Left lung (tissue), 10 donors: Measurements from ENCODE around the gene CASZ1. TPM values are rescaled to one million over a fixed set of nuclear protein-coding genes. Genes with fewer than 3 reads are reported as not detected.

Source experiments
- ATAC-seq: fragments of 200-7000 bp; cut with Tn5 transposase; one replicate; pipeline ENCODE4 v1.9.1; 2020; ENCODE audit warnings: moderate library complexity
- DNase-seq, 4 donors: peaks; one replicate each; pipeline ENCODE4 v3.0.0-alpha.2; 2013 to 2020
- H3K27ac ChIP-seq, 2 donors: fragments of 200-600 bp; sonication (generic) in 1 of 2; one replicate each; pipeline versions ENCODE4 v1.5.0 to v1.8.0; 2020 to 2021
- H3K27me3 ChIP-seq, 2 donors: fragments of 200-600 bp; sonication (generic) in 1 of 2; one replicate each; pipeline versions ENCODE4 v1.5.0 to v1.8.0; 2020 to 2021
- H3K36me3 ChIP-seq, 2 donors: fragments of 200-600 bp; sonication (generic) in 1 of 2; one replicate each; pipeline versions ENCODE4 v1.5.0 to v1.8.0; 2020 to 2021
- H3K4me1 ChIP-seq, 2 donors: fragments of 200-600 bp; one replicate each; pipeline ENCODE4 v1.8.0; 2021
- H3K4me3 ChIP-seq, 2 donors: fragments of 200-600 bp; sonication (generic) in 1 of 2; one replicate each; pipeline versions ENCODE4 v1.5.0 to v1.8.0; 2020 to 2021; ENCODE audit warnings: mild to moderate bottlenecking in 1 of 2
- H3K9me3 ChIP-seq, 2 donors: fragments of 200-600 bp; sonication (generic) in 1 of 2; one replicate each; pipeline versions ENCODE4 v1.5.0 to v1.8.0; 2020 to 2021
- CTCF ChIP-seq, 2 donors: fragments of 200-600 bp; sonication (generic) in 1 of 2; IDR thresholded peaks; one replicate each; pipeline versions ENCODE4 v1.5.0 to v1.8.0; 2021; ENCODE audit warnings: antibody characterized with exemption in 2 of 2
- intact Hi-C, 2 donors: fragments of 100-400 bp; cut with DNase I; formaldehyde crosslinking; loops; one replicate each; pipeline versions ENCODE4 v1.11.2 to v1.14.2; 2022
- polyA plus RNA-seq, 6 donors: library from polyadenylated mRNA; unstranded; fragments of 120-200 nt; gene quantifications; one replicate each; pipeline ENCODE4 v1.2.1, GENCODE V29; 2013; ENCODE audit not compliant: insufficient read length in 6 of 6
- total RNA-seq, 2 donors: library from RNA; stranded (reverse); fragmentation: NEBNext Ultra II Directional; extraction: Animal tissue kit (Norgen Biotek cat#: 25700); gene quantifications; one replicate each; pipeline ENCODE4 v1.2.1, GENCODE V29; 2021
- donor health status: DM: no; HTN: yes; CAD: no.
- donor health status: DM: no; HTN: no; CAD: no.

The CASZ1 gene
- total and polyA plus RNA-seq, 8 donors, result 15.1 to 44.0 (median 21.1) TPM

DNA sequence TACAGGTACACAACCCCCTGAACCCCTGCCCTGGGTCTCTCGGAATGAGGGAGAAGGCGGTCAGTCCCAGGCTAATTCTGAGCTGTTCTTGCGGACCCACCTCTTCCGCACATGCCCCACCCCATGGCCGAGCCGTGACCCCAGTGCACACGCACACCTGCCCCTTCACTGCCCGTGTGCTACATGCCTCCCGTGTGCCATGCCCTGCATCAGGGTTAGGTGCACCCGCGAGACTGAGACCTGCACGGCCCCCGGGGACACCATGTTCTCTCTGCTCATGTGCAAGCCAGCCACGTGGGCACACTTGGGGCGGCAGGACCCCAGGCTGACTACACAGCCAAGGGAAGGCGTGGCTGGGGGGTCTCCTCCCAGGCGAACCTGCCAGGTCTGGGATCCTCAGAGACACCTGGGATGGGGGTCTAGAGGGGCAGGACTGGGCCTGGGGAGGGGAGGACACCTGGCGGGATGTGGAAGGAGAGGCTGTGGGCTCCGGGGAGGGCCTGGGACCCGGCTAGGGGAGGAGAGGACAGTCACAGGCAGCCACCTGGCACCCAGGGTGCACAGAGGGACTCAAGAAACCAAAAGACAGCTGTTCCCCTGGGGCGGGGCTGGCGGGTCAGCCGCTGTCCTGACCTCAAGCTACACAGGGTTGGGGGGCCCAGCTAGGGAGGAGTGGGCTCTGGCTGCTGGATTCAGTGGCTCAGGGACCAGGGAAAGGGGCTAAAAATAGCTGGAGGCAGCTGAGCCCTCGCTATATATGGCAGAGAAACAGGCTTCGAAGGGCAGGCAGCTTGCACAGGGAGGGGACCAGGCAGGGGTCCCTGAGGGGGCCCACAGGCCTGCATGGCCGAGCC lies 133.4 kb downstream of the CASZ1 start:
- Histone ChIP-seq H3K9me3 (no peaks in the 10 kb centered on the region), H3K27ac (peak overlapping the region in 1 of 2 donors; percentile 6), H3K4me3 (no peak overlapping the region), H3K36me3 (peaks cover 0 to 41% of the 10 kb centered on the region in 2 donors), H3K4me1 (peaks cover 15 to 55% of the 10 kb centered on the region in 2 donors), H3K27me3 (no peaks in the 10 kb centered on the region)
- ATAC-seq (no peak), DNase-seq (no peak)
- TF ChIP-seq CTCF (IDR thresholded peaks at IDR 0.05), result no peak
- intact Hi-C loops, result no loop called here

GRCh38 chr1:10662090-10662688 lies 134.3 kb downstream of the CASZ1 start:
- no peak for ATAC-seq
- no peak overlapping the region for H3K4me3 ChIP-seq
- no peak for DNase-seq
- no peak for TF ChIP-seq CTCF (IDR thresholded peaks at IDR 0.05)
- H3K9me3 ChIP-seq, result no peaks in the 10 kb centered on the region
- no peaks in the 10 kb centered on the region for H3K27me3 ChIP-seq
- intact Hi-C loops, result no loop called here
- H3K36me3 ChIP-seq, result peaks cover 0 to 48% of the 10 kb centered on the region in 2 donors
- H3K27ac ChIP-seq, result no peak overlapping the region
- peaks cover 15 to 48% of the 10 kb centered on the region in 2 donors for H3K4me1 ChIP-seq

GRCh38 chr1:10661453-10661852 lies 135.0 kb downstream of the CASZ1 start:
- peaks cover 0 to 55% of the 10 kb centered on the region in 2 donors for H3K36me3 ChIP-seq
- DNase-seq (no peak), ATAC-seq (no peak)
- TF ChIP-seq CTCF (IDR thresholded peaks at IDR 0.05), result no peak
- H3K27ac ChIP-seq, result no peak overlapping the region
- H3K4me3 ChIP-seq, result no peak overlapping the region
- intact Hi-C loops, result no loop called here
- no peaks in the 10 kb centered on the region for H3K27me3 ChIP-seq
- peaks cover 11 to 41% of the 10 kb centered on the region in 2 donors for H3K4me1 ChIP-seq
- no peaks in the 10 kb centered on the region for H3K9me3 ChIP-seq

GRCh38 chr1:10659646-10660540 lies 136.6 kb downstream of the CASZ1 start:
- Histone ChIP-seq H3K27ac (no peak overlapping the region), H3K4me1 (peaks cover 10 to 25% of the 10 kb centered on the region in 2 donors), H3K4me3 (no peak overlapping the region), H3K36me3 (peaks cover 0 to 65% of the 10 kb centered on the region in 2 donors), H3K27me3 (no peaks in the 10 kb centered on the region), H3K9me3 (no peaks in the 10 kb centered on the region)
- TF ChIP-seq CTCF (IDR thresholded peaks at IDR 0.05), result no peak
- ATAC-seq (peak; percentile 71), DNase-seq (peak in 1 of 4 donors; percentile 57)
- intact Hi-C loops, result no loop called here
